Hematopoietic multipotent progenitor cell (in vitro differentiated cells): ENCODE data around the gene GDPD3. TPM values are rescaled to one million over a fixed set of nuclear protein-coding genes. Genes with fewer than 3 reads are reported as not detected.
A peak's percentile ranks its signal among the peaks of the same experiment; 100 is the strongest.

ENCODE experiments used
- DNase-seq, 3 donors: peaks; one replicate each; pipeline ENCODE4 v3.0.0-alpha.2; 2011 to 2015; ENCODE audit warnings: low read depth in 2 of 3, low spot score in 2 of 3
- total RNA-seq: library from RNA; depleted of rRNA; stranded (reverse); fragments of >200 nt; gene quantifications from one replicate; pipeline ENCODE4 v1.2.3, GENCODE V29; 2012

GDPD3 gene
- total RNA-seq, 1 donor, result 1.1 TPM

- peak; percentile 71 to 87 (median 85) for DNase-seq
Observed at GRCh38 chr16:30096105-30096861, 17.1 kb downstream of the GDPD3 start, which contains the start of gene YPEL3. YPEL3 (minus strand) TSS chr16:30096213; CDS start chr16:30095482, 731 bp downstream.

DNA sequence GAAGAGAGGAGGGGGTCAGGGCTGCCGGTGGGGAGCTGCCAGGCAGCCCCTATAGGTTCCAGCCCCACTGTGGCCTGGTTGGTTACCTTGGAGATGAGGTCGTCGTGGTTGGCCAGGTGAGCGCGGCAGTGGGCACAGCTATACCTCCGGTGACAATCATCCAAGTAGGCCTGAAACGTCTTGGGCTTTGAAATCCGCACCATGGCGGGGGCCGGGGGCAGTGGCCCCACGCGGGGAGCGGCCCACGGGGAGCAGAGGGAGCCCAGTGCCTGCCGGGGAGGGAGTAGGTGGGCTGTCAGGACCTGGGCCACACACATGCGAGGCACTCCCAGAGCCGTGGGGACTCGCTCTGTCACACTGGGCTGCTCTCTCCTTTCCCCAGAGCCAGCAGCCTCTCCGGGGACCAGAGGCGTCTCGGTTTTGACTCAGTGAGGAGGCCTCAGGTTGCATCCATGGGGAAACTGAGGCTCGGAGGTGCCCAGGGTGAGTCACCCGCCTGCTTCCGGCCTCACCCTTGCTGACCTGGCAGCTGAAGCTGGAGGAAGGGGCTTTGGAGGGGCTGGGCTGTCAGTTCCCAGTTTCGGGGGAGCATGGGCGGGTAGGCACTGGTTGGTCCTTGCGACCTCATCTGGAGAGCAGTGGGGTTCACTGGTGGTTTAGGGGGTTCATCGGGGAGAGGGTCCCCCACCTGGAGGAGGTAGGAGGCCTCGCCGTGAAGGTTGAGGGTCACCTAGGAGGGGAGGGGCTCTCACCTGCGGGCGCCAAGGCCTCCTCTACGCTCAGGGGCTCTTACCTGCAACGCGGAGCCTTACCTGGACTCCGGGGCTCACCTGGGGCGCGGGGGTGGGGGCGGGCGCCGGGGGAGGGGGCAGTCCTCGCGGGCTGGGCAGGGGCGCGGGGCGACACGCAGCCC lies 17.9 kb downstream of the GDPD3 start:
- no peak for DNase-seq

GRCh38 chr16:30094541-30095165 lies 18.7 kb downstream of the GDPD3 start:
- DNase-seq, result no peak

- DNase-seq, result peak; percentile 56 to 96 (median 90)
Observed at GRCh38 chr16:30092373-30093010, 20.8 kb downstream of the GDPD3 start.

GRCh38 chr16:30091474-30092372 lies 21.6 kb downstream of the GDPD3 start, which contains the start of gene TBX6:
TBX6 (minus strand) TSS chr16:30091924; CDS start chr16:30091193, 731 bp downstream.
- DNase-seq, result peak; percentile 83 to 94 (median 93)

DNA sequence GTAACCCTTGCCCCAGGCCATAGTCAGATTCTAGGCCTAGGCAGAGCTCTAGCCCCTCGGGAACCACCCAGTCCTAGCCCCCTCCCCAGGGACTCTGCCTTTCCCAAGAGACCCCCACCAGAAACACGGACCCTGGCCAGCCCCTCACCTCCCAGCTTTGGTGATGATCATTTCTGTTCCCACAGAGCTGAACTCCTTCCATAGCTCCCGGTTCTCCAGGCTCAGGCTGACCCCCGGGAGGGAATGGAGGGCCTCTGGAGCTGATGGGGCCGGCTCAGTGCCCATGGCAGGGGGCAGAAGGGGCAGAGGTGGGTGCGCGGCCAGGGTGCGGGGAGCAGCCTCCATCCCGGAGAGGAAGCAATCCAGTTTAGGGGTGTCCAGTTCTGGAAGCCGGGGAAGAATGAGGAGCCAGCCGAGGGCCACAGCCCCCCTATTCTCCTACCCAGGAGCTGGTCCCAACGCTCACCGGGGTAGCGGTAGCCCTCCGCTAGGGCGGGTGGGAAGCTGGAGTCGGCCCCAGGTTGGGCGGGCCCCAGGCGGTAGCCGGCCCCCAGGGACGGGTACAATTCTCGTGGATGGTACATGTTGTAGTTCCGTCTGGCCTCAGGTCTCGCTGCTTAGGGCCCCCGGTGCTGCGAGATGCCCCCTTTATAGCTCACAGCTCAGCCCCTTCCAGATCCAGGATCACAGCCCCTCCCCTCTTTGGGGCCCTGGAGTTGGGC lies 22.6 kb downstream of the GDPD3 start:
- DNase-seq, result no peak

GRCh38 chr16:30088832-30089624 lies 24.3 kb downstream of the GDPD3 start:
- DNase-seq, result no peak

DNA sequence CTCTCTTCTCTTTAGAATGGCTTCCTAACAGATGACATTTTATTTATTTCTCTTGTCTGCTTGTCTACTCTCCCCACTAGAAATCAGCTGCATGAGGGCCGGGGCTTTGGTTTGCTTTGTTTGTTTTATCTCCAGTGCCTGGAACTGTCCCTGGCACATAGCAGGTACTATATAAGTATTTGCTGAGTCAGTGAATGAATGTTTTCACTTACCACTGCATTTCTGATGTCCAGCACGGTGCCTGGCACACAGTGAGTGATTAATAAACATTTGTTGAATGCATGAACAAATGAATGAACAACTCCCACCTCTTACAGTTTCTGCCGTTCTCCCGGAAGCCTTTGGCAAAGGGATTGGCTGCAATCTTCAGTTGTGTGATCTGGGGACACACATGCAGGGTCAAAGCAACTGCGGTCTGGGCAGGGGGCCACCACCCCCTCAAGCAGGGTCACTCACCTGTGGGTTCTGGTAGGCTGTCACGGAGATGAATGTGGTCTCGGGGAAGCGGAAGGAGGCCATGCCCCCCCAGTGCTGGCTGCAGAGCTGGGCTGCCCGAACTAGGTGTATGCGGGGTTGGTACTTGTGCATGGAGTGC lies 25.0 kb downstream of the GDPD3 start:
- DNase-seq, result no peak

GRCh38 chr16:30087181-30087898 lies 26.0 kb downstream of the GDPD3 start:
- DNase-seq, result peak in 1 of 3 donors; percentile 43

DNA sequence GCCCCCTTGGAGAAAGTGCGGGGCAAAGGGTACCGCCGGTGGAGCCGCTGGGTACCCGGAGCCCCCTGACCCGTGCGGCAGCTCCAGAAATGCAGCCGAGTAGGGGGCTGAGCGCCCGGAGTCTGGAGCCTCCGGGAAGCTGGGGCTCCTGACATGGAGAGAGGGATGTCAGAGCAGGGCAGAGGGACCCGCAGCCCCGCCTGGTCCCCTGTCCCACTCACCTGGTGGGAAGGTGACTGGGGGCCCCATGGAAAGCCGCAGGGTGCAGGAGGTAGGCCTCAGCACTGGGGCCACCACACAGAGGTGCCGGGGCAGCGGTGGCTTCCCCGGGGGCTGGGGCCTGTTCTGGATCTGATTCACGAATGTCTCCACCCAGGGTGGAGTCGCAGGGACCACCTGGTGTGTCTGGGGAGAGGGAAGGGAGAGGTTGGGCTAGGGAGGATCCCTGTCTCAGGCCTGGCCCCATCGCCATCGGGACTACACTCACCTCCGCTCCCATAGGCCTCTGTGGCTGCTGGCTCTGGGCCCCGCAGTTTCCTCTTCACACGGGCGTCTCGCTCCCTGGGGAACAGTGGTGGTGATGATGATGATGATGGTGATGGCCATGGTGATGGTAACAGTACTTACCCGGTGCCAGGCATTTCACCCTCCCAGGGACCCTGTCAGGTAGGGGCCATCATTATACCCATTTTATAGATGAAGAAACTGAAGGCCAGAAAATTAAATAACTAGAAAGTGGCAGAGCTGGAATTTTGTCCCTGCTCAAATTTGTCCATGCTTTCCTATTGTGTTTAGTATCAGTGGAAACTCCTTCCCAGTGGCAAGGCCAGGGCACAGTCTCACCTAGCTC lies 26.8 kb downstream of the GDPD3 start:
- DNase-seq, result no peak

- DNase-seq, result no peak
Observed at GRCh38 chr16:30085820-30086219, 27.5 kb downstream of the GDPD3 start.

DNA sequence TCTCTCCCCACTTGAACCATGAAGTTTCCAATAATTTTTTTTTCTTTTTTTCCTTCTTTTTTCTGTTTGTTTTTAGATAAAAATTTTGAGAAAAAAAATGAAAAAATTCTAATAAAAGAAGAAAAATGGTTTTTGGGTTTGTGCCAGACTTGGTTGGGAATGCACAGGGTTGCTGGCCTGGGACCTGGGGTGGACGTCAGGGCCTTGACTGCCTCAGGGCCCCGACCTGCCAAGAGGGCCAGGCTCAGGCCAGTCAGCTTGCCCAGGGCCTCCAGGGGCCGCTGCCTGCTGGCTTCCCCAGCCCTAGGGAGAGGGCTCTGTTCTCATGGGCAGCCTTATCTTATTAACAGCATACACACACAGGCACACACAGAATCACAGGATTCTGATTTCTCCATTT lies 28.1 kb downstream of the GDPD3 start:
- DNase-seq, result no peak

DNA sequence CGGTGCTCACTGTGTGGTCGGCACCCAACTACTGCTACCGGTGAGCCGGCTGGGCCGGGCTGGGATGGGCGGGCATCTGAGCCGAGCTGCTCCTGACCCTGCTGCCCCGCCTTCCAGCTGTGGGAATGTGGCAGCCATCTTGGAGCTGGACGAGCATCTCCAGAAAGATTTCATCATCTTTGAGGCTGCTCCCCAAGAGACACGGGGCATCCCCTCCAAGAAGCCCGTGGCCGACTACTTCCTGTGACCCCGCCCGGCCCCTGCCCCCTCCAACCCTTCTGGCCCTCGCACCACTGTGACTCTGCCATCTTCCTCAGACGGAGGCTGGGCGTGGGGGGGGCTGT lies 28.5 kb downstream of the GDPD3 start:
- no peak for DNase-seq

DNA sequence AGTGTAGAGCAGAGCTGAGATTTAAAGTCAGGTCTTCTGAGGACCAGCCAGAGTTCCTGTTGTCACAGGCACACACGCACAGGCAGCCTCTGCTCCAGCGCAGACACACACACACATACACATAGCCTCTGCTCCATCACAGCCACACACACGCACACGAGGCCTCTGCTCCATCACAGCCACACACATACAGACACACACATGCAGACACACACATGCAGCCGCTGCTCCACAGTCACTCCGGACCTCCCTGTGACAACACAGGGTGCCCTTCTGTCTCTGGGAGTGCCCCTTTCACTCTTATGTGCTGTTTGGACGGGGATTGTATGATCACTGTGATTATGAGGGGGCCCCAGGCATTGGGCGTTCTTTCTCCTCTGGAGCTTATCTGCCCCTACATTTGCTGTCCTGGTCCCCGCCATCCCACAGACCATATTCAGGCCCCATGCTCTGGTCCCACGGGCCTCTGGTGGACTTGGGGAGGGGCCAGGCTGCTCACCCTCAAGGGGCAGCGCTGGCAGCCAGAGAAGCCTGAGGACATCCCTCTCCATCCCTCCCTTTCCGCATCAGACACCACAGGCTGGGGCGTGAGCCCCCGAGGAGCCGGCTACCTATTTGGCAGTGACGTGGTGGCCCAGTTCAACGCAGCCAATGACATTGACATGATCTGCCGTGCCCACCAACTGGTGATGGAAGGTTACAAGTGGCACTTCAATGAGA lies 29.1 kb downstream of the GDPD3 start:
- DNase-seq, result no peak

- no peak for DNase-seq
Observed at GRCh38 chr16:30083216-30084055, 29.9 kb downstream of the GDPD3 start.
